DMS79 treated with DMSO at 0.1 percent for 48 hours (cell line): Measurements from ENCODE around the gene RPS6KB1.
"Not testable (repeated sequence)": the region's sequence is repeated elsewhere in the genome, so short reads cannot be mapped to it uniquely, and the experiment has no call there.

Source experiments
- DNase-seq: peaks from one replicate; lab custom pipeline; 2025; lab: John Stamatoyannopoulos, UW

The RPS6KB1 gene

DNA sequence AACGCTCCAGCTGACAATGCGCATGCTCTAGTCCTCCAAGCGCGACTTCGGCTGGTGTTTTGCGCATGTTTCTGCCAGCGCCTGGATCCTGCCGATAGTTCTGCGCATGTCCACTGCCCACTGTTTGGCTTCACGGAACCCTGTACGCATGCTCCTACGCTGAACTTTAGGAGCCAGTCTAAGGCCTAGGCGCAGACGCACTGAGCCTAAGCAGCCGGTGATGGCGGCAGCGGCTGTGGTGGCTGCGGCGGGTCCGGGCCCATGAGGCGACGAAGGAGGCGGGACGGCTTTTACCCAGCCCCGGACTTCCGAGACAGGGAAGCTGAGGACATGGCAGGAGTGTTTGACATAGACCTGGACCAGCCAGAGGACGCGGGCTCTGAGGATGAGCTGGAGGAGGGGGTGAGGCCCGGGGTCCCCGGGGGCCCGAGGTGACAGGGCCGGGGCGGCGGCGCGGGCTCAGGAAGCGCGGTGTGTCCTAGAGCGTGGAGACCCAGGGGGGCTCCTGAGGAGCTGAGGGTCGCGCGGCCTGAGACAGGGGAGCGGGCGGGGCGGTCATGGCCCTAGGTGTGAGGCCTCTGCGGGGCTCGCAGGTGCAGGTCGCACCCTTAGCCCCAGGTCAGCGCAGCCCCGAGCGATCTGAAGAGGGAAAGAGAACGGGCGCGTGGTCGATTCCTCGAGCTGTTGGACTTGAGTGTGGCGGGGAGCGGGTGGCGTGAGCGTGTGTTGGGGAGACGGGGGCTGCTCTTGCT lies at the start of gene RPS6KB1, which contains the start of gene TUBD1:
TSS of gene RPS6KB1 (plus strand) at position 198 of the 752 bp plus-strand sequence. CDS start at position 262, 64 bp downstream.
TSS of gene TUBD1 (minus strand) at position 20 of the 752 bp plus-strand sequence. CDS start 1,941 bp downstream, outside the sequence.
- DNase-seq: peak; percentile 91

DNA sequence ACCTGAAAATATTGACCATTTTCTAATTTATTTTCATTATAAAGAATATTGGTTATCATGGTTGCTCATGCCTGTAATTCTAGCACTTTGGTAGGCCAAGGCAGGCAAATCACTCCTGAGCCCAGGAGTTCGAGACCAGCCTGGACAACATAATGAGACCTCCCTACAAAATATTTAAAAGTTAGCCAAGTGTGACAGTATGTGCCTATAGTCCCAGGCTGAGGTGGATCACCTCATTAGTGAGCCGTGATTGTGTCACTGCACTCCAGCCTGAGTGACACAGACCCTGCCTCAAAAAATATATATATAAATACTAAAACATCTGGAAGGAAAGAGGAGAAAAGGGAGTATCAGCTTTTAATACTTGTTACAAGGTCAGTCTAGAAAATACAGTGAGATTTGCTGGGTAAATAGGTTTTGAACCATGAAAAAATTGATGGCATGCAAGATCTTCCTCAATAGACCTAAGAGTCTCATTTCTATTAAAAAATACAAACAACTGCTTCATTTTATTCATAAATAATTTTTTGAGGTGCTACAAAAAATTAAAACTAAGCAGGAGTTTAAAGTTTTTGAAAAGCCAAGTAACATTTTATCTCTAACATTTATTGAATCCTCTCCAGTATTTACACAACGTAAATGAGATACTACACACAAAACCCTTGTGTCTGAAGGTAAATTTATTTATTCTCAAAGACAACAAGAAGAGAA lies 47.9 kb upstream of the RPS6KB1 start:
- no peak for DNase-seq

DNA sequence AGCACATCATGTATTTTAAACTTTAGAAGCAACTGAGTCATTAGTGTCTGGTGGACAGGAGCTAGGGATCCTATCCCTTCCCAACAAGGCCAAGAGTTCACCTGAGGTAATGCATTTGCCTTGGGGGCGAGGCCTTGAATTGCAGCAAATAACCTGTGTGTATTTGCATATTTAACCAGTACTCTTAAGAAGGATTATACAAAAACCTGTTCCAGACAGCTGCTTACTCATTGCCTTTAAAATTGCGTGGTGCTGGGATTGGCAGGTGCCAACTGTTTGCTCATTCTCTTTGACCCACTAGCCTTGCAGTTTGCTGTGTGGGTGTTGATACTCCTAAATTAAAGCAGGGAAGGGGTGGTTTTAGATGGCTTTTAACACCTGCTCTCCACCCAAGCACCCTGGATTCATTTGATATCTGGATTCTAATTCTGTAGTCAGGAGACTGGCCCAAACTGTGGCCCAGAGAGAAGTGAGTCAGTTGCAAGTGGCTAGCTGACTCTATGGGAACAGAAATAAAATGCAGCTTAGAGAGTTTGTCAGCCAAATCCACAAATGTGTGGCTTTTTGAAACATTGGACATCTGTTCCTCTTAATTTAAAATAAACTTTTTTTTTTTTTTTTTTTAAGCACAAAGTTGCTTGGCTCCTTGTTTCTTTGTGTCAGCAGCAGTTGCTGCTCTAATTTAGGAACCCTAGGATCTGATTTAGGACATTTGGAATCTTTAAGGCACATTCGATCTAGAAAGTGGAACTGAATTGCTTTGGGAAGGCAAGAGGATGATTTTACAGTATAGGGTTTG lies 47.1 kb upstream of the RPS6KB1 start:
- no peak for DNase-seq

DNA sequence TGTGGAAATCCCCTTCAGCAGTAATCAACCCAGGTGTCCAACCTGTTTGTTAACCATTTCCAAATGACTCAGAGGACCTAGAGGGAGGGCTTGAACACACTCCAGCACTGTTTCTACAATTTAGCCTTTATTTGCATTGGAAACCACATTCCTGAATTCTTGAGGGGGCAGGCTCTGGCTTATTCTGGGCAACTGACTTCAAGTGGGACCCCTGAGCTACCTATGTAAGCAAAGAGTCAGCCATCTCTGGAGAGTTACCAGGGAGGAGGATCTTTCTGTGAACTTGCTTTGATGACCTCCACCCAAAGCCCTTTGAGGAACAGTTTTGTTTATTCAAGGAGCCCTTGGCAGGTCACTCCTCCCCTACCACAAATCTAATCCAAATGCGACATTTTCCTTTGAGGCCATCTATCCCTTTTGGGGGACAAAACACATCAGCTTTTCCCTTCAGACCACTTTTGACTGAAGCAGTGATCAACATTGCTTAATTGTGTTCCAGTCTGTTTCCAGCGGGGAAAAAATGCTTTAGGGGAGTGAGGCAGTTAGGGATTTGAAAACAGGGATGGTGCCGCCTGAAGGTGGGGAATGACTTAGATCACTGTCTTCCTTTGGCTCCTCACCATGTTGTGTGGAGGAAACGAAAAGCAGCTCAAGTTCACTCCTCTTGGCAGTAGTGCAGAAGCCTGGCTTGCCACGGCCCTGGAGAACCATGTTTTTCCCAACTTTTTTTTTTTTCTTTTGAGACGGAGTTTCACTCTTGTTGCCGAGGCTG lies 46.3 kb upstream of the RPS6KB1 start:
- no peak for DNase-seq

DNA sequence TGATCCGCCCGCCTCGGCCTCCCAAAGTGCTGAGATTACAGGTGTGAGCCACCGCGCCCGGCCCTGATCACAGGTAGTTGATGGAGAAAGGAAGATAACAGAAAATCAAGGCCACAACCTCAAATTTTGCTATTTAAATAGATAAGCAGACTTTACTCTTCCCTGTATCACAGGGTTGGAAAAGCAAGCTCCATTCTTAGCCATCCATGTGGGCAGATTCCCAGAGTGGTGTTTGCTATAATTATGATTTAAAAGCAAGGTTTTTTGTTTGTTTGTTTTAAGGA lies 44.6 kb upstream of the RPS6KB1 start:
- no peak for DNase-seq

DNA sequence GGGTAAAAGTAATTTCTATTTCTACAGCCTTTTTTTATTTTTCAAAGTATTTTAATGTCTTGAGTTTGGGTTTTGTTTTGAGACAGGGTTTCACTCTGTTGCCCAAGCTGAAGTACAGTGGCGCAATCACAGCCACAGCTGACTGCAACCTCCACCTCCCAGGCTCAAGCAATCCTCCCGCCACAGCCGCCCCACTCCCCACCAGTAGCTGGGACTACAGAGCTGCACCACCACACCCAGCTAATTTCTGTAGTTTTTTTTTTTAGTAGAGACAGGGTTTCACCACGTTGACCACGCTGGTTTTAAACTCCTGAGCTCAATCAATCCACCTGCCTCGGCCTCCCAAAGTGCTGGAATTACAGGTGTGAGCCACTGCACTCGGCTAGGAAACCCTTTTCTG lies 44.1 kb upstream of the RPS6KB1 start:
- no peak for DNase-seq

DNA sequence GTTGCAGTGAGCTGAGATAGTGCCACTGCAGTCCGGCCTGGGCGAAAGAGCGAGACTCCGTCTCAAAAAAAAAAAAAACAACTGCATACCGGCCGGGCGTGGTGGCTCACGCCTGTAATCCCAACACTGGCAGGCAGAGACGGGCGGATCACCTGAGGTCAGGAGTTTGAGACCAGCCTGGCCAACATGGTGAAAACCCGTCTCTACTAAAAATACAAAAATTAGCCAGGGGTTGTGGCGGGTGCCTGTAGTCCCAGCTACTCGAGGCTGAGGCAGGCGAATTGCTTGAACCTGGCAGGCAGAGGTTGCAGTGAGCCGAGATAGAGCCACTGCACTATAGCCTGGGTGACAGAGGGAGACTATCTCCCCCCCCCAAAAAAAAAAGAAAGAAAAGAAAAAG lies 42.6 kb upstream of the RPS6KB1 start:
- DNase-seq: not testable (repeated sequence)

DNA sequence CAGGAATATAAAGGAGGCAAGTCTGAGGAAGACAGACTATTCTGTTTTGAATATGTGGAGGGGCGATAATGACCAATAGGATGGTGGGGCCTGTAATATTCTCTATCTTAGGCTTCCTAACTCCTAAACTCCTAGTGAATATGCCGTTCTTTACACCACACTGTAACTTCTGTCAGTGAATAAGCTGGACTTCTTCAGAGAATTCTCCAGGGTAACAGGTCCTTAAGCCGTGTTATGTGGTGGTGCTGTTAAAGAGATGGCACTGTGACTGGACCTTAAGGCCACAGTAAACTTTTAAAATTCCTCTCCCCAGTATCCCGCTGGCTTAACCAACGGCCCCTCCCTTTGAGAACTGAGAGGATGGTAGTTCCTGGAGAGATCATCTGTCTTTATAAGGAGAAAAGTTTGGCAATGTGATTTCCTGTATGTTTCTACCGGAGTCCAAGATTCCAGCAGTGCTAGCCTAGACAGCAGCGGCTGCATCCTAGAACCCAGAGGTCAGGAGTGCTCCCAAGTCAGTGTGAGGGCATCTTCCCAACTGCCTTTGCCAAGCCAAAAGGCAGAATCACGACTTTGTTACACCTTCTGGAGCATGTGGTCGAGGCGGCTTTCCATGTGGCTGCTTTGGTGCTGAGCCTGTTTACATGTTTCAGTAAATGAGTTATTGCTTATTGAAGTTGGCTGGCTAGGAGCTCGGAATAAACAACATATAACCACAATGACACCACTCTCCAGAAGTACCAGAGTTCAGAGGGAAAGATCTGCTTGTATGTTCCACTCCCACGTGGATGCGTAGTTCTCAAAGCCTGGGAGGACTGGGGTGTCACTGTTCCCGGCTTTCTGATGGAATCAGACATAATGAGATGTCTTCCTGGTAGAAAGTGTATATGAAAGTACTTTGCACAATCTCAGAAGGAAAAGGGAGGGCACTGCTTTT lies 41.2 kb upstream of the RPS6KB1 start:
- DNase-seq: no peak

DNA sequence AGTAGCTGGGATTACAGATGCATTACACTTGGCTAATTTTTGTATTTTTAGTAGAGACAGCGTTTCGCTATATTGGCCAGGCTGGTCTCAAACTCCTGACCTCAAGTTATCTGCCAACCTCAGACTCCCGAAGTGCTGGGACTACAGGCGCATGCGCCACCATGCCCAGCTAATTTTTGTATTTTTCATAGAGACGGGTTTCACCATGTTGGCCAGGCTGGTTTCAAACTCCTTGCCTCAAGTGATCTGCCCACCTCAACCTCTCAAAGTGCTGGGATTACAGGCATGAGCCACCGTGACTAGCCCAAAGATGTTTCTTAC lies 40.1 kb upstream of the RPS6KB1 start:
- not testable (repeated sequence) for DNase-seq

DNA sequence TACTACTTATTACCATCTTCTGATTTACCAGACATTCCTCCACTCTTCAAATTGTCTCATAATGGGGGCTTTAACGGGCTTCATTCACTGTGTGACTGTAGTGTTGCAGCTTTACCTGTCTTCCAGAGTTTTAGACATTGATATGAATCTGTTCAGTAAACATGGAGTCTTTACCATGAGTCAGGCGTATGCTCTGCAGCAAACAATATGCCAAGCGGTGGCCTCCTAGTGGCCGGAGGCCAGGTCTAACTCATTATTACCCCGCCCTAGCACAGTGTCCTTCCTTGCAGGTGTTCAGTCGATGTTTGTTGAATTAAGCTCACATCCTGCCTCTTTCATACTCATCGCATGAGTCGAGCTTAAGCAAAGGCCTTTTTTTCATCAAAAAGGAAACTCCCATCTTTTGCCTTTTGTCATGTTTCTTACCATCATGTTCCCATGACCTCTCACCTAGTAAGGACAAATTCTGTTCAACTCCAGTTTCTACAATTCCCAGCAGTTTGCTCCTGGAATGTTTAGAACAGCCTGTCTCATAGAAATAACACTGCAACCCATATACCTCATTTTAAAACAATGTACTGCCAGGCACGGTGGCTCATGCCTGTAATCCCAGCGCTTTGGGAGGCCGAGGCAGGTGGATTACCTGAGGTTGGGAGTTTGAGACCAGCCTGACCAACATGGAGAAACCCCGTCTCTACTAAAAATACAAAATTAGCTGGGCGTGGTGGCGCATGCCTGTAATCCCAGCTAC lies 39.6 kb upstream of the RPS6KB1 start:
- DNase-seq: no peak

DNA sequence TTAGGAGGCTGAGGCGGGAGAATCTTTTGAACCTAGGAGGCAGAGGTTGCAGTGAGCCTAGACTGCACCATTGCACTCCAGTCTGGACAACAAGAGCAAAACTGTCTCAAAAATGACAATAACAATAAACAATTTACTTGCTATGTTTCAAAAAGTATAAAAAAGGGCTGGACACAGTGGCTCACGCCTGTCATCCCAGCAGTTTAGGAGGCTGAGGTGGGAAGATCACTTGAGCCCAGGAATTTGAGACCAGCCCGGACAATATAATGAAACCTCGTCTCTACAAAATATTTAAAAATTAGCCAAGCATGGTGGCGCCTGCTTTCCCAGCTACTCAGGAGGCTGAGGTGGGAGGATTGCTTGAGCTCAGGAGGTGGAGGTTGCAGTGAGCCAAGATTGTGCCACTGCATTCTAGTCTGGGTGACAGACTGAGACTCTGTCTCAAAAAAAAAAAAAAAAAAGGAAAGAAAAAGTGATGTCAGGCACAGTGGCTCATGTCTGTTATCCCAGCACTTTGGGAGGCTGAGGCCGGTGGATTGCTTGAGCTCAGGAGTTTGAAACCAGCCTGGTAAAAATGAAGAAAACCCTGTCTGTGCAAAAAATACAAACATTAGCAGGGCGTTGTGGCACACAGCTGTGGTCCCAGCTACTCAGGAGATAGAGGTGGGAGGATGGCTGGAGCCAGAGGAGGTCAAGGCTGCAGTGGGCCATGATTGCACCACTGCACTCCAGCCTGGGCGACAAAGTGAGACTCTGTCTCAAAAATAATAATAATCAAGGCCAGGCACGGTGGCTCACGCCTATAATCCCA lies 38.8 kb upstream of the RPS6KB1 start:
- DNase-seq: not testable (repeated sequence)

DNA sequence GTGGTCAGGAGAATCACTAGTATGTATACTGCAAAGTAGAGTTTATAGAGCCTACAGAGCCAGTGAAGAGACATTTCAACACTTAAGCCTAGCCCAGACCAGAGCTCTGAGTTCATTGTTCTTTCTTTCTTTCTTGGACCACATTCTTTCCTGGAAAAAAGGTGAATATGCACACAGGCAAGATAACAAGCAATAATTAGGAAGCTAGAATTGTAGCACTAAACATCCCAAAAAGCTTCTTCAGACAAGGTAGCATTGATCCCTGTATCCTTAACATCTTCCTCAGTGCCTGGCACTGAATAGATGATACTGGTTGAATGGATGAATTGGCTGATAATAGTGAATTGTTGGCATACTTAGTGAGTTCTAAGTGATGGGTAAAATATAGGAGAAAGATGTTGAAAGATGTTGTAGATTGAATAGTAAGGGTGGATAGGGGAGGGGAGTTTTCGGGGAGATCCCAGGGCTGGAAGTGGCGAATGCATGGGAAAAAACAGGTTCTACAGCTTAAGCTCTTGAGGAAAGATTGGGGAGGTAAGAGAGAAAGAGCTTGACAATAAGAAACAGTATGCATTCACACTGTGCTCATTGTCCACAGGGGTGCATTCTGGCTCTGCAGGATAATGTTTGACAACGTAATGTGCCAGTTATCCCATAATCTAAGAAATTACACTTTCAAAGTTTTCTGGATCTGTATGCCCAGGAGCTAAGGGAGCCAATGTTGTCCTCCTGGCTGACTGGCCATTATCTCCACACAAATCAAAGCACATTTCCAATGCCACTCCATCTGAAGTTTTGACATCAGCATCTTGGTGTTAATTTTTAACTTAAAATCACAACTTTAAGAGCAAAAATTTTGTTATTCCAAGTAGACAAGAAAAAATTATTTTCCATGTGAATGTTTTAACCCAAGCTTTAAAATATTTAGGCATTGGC lies 35.8 kb upstream of the RPS6KB1 start:
- DNase-seq: no peak

DNA sequence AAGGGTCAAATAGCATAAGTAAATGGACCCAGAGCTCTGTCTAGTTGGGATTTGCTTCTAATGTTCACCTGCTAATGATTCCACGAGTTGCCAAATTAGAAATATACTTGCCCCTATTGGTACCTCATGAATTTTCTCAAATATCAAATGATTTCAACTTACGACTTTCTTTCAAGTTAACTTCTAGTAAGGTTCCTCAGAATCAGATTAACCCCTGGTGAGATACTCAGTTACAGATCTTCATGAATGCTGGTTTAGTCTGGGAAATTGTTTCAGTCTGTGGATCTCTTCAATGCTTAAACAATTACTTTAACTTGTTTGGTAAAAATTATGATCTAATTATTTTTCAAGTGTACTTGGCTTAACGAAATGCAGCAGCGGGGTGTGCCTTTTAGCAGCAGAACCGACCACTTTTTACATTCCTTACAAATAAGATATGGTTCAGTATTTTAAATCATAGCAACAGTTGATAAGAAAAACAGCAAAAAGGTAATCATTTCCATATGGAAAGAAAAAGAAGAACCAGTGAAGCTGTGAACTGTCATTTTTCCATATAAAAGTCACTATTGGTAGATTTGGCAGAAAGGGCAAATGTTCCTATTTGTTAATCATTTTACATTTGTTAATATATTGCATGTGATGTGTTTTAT lies 34.6 kb upstream of the RPS6KB1 start:
- no peak for DNase-seq

DNA sequence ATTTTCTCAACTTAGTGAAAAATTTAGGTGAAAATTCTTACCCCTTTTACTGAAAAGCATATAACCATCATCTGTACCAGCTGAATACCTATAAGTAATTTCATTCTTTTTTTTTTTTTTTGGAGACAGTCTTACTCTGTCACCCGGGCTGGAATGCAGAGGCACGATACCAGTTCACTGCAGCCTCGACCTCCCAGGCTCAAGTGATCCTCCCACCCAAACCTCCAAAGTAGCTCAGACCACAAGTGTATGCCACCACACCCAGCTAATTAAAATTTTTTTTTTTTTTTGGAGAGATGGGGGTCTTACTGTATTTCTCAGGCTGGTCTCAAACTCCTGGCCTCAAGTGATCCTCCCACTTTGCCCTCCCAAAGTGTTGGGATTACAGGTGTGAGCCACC lies 34.0 kb upstream of the RPS6KB1 start:
- no peak for DNase-seq

DNA sequence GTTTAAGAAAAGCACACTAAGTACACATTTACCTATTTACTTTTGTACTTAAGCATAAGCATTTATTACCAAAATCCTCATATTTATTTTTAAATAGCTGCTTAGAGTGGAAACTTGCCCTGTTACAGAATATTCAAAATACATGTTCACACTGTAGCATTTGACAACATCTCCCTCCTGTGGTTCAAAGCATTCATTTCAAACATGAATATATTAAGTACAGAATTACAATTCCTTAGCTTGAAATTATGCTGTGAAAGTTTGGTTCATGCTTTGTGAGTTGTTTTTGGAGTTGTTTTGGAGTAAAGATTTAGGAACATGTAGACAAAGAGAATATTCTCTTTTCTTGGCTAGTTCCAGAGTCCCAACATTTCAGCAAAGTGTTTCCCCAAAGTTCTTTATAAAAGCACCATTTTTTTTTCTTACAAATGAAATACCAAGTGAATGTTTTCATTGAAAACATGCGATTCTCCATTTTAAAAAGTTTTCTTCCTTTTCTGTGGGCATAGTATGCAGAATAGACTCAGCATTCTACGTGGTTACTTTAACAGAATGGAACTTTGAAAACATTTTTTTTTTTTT lies 33.4 kb upstream of the RPS6KB1 start:
- DNase-seq: no peak

DNA sequence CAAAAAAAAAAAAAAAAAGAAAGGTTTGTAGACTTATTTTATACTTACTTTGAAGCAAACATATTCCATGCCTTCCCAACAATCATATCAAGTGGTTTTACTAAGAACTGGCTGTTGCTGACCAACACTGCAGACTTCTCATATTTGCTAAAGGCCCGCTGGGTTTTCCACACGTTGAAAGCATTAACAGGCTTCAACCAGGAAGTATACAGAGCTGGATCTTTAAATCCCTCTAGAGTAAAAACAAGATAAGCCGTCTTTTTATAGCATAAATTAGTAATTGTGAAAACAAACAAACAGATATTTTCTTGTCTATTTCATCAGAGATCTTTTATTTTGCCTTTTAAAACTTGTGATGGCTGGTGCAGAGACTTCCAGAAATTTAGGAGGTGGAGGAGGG lies 29.3 kb upstream of the RPS6KB1 start:
- no peak for DNase-seq

DNA sequence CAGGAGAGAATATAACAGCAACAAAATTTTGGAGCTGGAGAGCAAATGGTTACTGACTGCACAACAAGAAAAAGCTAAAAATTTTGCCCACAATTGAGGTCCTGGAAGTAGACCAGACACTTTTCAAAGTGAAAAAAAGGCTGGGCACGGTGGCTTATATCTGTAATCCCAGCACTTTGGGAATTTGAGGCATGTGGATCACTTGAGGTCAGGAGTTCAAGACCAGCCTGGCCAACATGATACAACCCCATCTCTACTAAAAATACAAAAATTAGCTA lies 23.0 kb upstream of the RPS6KB1 start:
- no peak for DNase-seq

DNA sequence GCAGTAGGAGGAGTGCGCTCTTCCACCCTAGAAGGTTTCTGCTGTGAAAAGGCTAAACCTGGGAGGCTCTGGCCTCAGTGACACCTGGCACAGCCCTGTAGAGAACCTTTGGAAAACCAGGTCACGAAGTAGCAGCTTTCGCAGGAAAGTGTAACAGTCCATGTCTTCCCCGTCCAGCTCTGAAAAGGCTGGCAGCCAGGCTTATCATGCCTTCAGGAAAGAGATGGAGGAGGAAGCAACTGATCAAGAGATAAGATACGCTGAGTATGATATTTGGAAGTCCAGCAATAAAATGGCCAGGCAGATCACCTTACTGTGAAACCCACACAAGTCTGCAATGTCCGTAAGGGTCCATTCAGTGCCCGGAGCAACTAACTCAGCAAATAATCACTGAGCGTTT lies 22.4 kb upstream of the RPS6KB1 start:
- no peak for DNase-seq
